Effector memory CD4-positive, alpha-beta T cell (primary cell): ENCODE measurements around the gene SPG21.
A peak's percentile ranks its signal among the peaks of the same experiment; 100 is the strongest.

Experiments used
- DNase-seq, 3 donors: peaks; one replicate each; pipeline ENCODE4 v3.0.0-alpha.2; 2020
- H3K27ac ChIP-seq: 2 replicates; pipeline ENCODE4 v1.7.0; 2013; ENCODE audit warnings: mild to moderate bottlenecking, low read length, moderate library complexity; ENCODE audit not compliant: insufficient read depth, poor library complexity, severe bottlenecking
- H3K27me3 ChIP-seq: replicated peaks from 2 replicates; pipeline ENCODE4 v1.7.0; 2013; ENCODE audit warnings: mild to moderate bottlenecking, low read length; ENCODE audit not compliant: insufficient read depth, control insufficient read depth, poor library complexity, severe bottlenecking
- H3K36me3 ChIP-seq: 2 replicates; pipeline ENCODE4 v1.7.0; 2013; ENCODE audit warnings: mild to moderate bottlenecking, low read length, moderate library complexity; ENCODE audit not compliant: control insufficient read depth, insufficient read depth
- H3K4me1 ChIP-seq: 2 replicates; pipeline ENCODE4 v1.7.0; 2013; ENCODE audit warnings: low read length, mild to moderate bottlenecking; ENCODE audit not compliant: control insufficient read depth, insufficient read depth, poor library complexity, severe bottlenecking
- H3K4me3 ChIP-seq: 2 replicates; pipeline ENCODE4 v1.7.0; 2013; ENCODE audit warnings: low read length, low read depth, mild to moderate bottlenecking; ENCODE audit not compliant: insufficient read depth, poor library complexity, severe bottlenecking
- H3K9me3 ChIP-seq: 2 replicates; pipeline ENCODE4 v1.7.0; 2013; ENCODE audit warnings: mild to moderate bottlenecking, low read length, moderate library complexity; ENCODE audit not compliant: control insufficient read depth

Gene SPG21

DNA sequence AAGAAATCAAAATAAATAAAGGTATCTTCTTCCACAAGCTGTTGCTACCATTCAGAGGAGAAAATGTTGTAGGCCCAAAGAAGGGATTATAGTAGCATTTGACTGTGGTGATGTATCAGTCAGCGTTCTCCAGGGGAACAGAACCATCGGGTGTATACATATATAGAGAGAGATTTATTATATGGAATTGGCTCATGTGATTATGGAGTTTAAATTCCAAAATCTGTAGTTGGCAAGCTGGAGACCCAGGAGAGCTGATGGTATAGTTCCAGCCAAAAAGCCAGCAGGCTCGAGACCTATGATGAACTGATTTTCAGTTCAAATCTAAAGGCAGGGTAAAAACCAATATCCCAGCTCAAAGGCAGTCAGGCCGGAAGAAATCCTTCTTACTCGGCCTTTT is 7.4 kb upstream of the SPG21 start:
- no peak overlapping the region for H3K4me3 ChIP-seq
- no peaks in the 10 kb centered on the region for H3K4me1 ChIP-seq
- DNase-seq: no peak
- H3K9me3 ChIP-seq: no peaks in the 10 kb centered on the region
- H3K27ac ChIP-seq: no peak overlapping the region
- H3K36me3 ChIP-seq: no peaks in the 10 kb centered on the region
- H3K27me3 ChIP-seq: no peaks in the 10 kb centered on the region

DNA sequence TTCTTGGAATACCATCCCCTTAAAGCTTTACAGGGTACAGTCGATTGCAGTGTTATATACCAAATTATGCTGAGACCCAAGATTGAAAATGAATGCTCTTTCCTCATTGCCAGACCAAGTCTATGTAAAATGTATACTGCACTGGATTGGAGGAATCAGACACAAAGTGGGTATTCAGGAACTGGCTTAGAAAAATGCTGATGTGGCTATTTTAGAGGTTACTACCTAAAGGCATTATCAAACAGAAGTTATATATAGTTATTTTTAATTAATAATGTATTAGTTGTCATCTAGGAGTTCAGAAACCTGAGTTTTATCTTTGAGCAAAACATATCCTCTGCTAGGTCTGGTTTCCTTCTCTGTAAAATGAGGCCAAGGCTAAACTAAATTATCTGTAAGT is 3.6 kb upstream of the SPG21 start:
- DNase-seq: no peak
- Histone ChIP-seq H3K27ac (no peak overlapping the region), H3K27me3 (no peaks in the 10 kb centered on the region), H3K36me3 (no peaks in the 10 kb centered on the region), H3K4me1 (peaks cover 5% of the 10 kb centered on the region), H3K4me3 (no peak overlapping the region), H3K9me3 (no peaks in the 10 kb centered on the region)

DNA sequence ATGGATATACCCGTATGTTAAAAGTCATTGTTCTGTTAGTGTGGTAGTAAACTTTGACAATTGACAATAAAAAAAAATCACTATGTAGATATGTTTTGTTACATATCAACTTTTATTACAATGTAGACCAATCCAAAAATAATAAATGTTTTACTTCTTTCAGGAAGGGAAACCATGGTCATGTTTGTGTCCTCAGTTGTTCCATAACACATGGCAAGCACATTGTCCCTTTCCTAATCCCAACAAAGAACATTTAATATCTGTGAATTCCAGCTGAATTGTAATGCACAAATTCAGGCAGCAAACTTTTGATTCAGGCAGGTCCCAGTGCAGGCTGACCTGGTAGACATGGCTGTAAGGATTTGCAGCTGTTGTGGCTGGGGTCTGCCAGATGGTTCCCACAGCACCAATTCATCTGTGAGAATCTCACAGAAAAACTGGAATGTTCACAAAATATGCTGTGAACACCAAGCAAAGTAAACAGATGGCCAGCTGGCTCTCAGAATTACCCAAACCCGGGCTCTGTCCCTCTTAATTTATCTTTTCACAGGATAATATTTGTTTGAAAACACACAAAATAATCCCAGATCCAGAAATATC is 1.9 kb upstream of the SPG21 start:
- Histone ChIP-seq H3K4me3 (no peak overlapping the region), H3K27me3 (no peaks in the 10 kb centered on the region), H3K4me1 (peaks cover 5% of the 10 kb centered on the region), H3K36me3 (no peaks in the 10 kb centered on the region), H3K9me3 (no peaks in the 10 kb centered on the region), H3K27ac (no peak overlapping the region)
- no peak for DNase-seq

DNA sequence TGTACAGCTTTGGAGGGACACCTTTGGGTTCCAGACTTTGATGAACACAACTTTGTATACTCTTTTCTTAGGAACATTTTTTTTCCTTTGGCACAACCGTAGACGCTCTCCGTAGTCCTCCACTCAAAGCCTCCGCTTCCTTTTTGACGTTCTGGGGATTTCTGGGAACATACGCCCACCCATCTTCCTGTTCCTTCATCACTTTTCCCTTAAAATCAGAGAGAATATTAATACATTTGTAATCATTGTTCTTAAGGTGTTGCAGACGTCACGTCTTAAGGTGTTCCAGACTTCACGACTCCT is 405 bp upstream of the SPG21 start:
- Histone ChIP-seq H3K27ac (peak overlapping the region; percentile 75), H3K4me3 (peak overlapping the region; percentile 80), H3K9me3 (no peaks in the 10 kb centered on the region), H3K36me3 (no peaks in the 10 kb centered on the region), H3K4me1 (peaks cover 5% of the 10 kb centered on the region), H3K27me3 (no peaks in the 10 kb centered on the region)
- no peak for DNase-seq

DNA sequence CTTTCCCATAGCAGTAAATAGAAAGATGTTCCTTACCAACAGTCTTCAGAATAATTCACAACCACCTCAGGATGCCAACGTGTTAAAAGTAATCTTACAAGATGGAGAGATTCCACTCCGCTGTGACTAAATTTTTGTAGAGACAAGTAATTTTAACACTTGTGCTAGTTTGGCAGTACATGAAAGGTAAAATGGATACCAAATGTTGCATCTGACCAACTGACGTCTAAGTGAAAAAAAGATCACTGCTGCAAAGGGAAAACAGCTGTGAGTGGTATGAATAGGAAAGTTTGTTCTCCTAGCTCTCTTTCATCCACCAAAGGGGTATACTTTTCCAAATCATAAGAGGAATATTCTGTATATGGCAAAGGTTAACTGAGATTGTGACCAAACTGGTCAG is 2.6 kb downstream of the SPG21 start:
- Histone ChIP-seq H3K36me3 (no peaks in the 10 kb centered on the region), H3K27ac (no peak overlapping the region), H3K4me1 (peaks cover 5% of the 10 kb centered on the region), H3K9me3 (no peaks in the 10 kb centered on the region), H3K27me3 (no peaks in the 10 kb centered on the region), H3K4me3 (no peak overlapping the region)
- no peak for DNase-seq

DNA sequence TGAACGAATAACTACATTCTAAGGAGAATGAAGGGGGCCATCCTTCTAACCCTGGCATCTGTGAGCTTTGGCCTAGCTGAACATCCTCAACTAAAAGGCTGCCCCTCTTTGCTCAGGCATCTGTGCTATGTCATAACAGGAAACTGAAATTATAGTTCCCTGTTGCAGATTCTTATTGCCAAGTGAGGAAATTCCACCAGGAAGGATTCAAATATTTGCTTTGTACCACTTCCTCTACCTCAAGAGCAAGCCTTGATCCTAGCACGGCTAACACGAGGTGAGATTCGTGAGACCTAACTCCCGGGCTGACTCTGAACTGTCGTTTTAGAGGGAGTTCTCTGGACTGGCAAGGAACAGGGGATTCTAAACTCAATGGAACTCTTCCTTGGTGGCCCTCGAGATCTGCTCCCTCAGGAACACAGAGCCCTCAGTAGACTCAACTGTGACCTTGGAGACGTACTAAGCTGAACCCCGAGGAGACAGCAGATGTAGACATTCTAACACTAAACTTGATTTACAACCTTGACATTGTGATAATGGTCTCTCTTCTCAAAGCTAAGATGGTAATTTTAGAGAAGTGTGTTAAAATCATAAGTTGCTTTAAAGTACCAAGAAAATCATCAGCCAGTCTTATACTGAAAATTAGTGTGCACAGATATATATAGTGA is 4.2 kb downstream of the SPG21 start:
- Histone ChIP-seq H3K36me3 (peaks cover 6% of the 10 kb centered on the region), H3K4me1 (peaks cover 5% of the 10 kb centered on the region), H3K27ac (no peak overlapping the region), H3K9me3 (no peaks in the 10 kb centered on the region), H3K27me3 (no peaks in the 10 kb centered on the region), H3K4me3 (no peak overlapping the region)
- no peak for DNase-seq

DNA sequence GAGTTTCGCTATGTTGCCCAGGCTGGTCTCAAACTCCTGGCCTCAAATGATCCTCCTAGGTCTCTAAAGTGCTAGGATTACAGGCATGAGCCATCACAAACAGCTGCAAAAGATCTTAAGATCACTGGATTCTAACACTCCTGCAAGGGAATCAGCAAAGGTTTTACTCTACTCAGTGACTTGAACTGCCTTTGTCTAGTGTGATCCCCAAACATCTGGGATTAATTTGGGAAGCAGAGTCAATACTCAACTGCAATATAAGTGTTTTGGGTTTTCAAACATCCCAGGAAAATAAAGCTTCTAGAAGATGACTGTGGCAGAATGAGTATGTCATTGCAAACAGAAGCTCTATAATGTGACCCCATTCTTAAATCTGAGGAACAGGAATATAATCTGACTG is 7.2 kb downstream of the SPG21 start:
- H3K4me1 ChIP-seq: no peaks in the 10 kb centered on the region
- no peak for DNase-seq
- no peak overlapping the region for H3K27ac ChIP-seq
- no peak overlapping the region for H3K4me3 ChIP-seq
- peaks cover 21% of the 10 kb centered on the region for H3K36me3 ChIP-seq
- H3K27me3 ChIP-seq: no peaks in the 10 kb centered on the region
- no peaks in the 10 kb centered on the region for H3K9me3 ChIP-seq

DNA sequence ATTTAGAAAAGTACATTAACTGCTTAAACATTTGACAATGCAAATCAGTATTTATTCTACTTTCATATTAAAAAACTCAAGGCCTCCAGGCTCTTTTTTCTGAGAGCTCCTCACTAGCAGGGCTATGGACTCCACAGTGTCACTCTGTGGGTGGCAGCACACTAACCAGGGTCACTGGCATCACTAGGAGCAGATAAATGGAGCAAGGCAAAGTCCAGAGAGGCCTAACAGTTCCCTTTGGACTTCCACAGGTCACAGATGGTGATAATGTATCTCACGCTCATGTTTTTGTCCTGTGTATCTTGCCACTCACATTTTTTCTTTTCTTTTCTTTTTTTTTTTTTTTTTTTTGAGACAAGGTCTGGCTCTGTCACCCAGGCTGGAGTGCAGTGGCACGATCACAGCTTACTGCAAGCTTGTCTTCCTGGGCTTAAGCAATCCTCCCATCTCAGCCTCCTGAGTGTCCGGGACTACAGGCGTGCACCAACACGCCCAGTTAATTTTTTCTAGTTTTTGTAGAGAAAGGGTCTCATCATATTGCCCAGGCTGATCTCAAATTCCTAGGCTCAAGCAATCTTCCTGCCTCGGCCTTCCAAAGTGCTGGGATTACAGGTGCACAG is 7.8 kb downstream of the SPG21 start:
- Histone ChIP-seq H3K27ac (no peak overlapping the region), H3K36me3 (peaks cover 21% of the 10 kb centered on the region), H3K9me3 (no peaks in the 10 kb centered on the region), H3K4me1 (no peaks in the 10 kb centered on the region), H3K4me3 (no peak overlapping the region), H3K27me3 (no peaks in the 10 kb centered on the region)
- no peak for DNase-seq

DNA sequence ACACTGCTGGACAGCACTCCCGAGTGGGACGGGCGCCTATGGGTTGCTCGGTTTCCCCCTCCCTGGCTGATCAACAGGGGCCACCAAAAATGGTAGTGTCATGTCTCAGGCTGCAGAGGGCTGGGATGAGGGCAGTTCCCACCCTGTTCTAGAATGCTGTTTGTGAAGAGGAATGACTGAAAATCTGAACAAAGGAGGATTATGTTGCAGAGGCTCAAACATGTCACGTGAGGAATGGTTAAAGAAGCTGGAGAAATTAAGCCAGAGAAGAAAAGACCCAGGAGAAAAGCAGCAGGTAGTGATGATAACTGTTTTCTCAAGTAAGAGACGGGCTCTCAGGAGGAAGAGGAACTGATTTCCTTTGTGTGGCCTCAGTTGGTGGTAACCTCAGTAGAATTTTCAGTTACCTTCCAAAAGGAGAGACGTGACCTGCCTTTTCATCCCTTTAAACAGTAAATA is 10.4 kb downstream of the SPG21 start:
- H3K27me3 ChIP-seq: no peaks in the 10 kb centered on the region
- no peak overlapping the region for H3K27ac ChIP-seq
- DNase-seq: no peak
- peaks cover 32% of the 10 kb centered on the region for H3K36me3 ChIP-seq
- no peaks in the 10 kb centered on the region for H3K9me3 ChIP-seq
- H3K4me1 ChIP-seq: no peaks in the 10 kb centered on the region
- H3K4me3 ChIP-seq: no peak overlapping the region

DNA sequence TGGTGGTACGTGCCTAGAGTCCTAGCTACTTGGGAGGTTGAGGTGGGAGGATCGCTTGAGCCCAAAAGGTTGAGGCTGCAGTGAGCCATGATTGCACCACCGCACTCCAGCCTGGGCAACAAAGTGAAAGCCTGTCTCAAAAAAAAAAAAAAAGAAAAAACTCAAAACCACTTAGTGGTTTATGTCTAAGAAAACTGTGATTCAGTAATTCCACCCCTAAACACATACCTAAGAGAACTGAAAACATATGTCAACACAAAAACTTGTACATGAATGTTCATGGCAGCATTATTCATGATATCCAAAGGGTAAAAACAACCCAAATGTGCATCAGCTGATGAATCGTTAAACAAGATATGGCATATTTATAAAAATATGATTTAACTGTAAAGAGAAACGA is 14.3 kb downstream of the SPG21 start:
- Histone ChIP-seq H3K9me3 (no peaks in the 10 kb centered on the region), H3K4me1 (no peaks in the 10 kb centered on the region), H3K27me3 (no peaks in the 10 kb centered on the region), H3K36me3 (peaks cover 53% of the 10 kb centered on the region), H3K4me3 (no peak overlapping the region), H3K27ac (no peak overlapping the region)
- DNase-seq: no peak
